Fibroblast of lung (primary cell): ENCODE results near the gene IGSF21.

Source experiments
- CTCF ChIP-seq, 2 donors: IDR thresholded peaks in 1 of 2; conservative IDR thresholded peaks in 1 of 2; 1 replicate in 1 of 2; 2 replicates in 1 of 2; pipeline ENCODE4 v1.5.1; 2011 to 2012; ENCODE audit warnings: low read length in 2 of 2, control low read depth in 1 of 2, inconsistent platforms in 1 of 2, low read depth in 1 of 2, mild to moderate bottlenecking in 1 of 2
- EZH2 ChIP-seq: IDR thresholded peaks from 2 replicates; pipeline ENCODE4 v1.5.1; 2012; ENCODE audit warnings: low read length, control low read depth, mild to moderate bottlenecking; ENCODE audit errors: missing control alignments

GRCh38 chr1:18176619-18177018 lies 69.0 kb downstream of the IGSF21 start:
- TF ChIP-seq CTCF (conservative IDR thresholded peaks at IDR 0.05 in 1 of 2, IDR thresholded peaks at IDR 0.05 in 1 of 2; ENCODE audit: low read depth in 1 of 2, low read length in 2 of 2): no peak
- no peak for TF ChIP-seq EZH2
